ENCODE measurements around the gene SEMA3D. TPM values are rescaled to one million over a fixed set of nuclear protein-coding genes. Genes with fewer than 3 reads are reported as not detected.

SEMA3D gene
- total and polyA plus RNA-seq, 2 of the 4 experiments (the other 2 are of a cell fraction), result 2.9 to 13.6 TPM

DNA sequence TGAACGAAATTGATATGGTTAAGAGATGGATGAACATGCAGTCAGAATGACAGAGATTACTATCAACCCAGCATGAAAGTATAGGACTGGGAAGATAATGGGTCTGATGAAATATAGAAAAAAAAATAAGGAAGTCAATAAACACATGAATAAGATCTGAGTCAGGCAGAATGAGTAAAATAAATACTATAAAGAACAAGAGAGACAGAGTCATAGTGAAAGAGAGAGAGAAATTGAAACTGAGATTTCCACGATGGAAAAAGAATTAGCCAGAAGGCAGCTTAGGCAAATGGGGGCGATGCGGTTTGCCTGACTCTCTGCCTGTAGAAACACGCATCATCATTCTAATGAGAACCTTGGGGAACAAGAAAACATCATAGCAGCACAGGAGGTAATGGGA lies 26.6 kb downstream of the SEMA3D start:
- H3K36me3 ChIP-seq (ENCODE audit: control insufficient read depth, insufficient read depth, low read length), result no peaks in the 10 kb centered on the region
- peak overlapping the region; percentile 76 for H2AFZ ChIP-seq (replicated peaks; ENCODE audit: low read length, poor library complexity)
- H2BK15ac ChIP-seq (ENCODE audit: low read depth, low read length), result peak overlapping the region; percentile 47; the same call in 1 of the 3 replicates
- intact Hi-C loops (cut with micrococcal nuclease), result loop anchor here (5.0 kb wide), 1 partner anchor 83 kb away; no protein-coding TSS in a partner anchor
- CTCF ChIA-PET, result no interaction called here
- peak overlapping the region; percentile 43; the same call in 1 of the 2 replicates for H2AK5ac ChIP-seq (ENCODE audit: low read depth, low read length)
- H2AK9ac ChIP-seq (replicated peaks; ENCODE audit: low read depth, low read length, poor library complexity), result no peak overlapping the region
- WGBS, 2 experiments (ENCODE audit: extremely low coverage in 2 of 2, insufficient read length in 1 of 2), result no CpG with 5 or more reads among the region's 5 CpGs
- in situ Hi-C loops (cut with MboI; ENCODE audit: low sequenced_read_pairs), result no loop called here
- H3K79me1 ChIP-seq (ENCODE audit: low read depth in 1 of 2, low read length in 2 of 2), result no peaks in the 10 kb centered on the region
- H4K8ac ChIP-seq (ENCODE audit: low read depth in 2 of 2, low read length in 2 of 2), result peak overlapping the region in 1 of 2 experiments; percentile 78; a peak in 2 of 4 replicates
- H2BK5ac ChIP-seq (ENCODE audit: low read depth, low read length, poor library complexity, severe bottlenecking), result peak overlapping the region; percentile 25
- no peaks in the 10 kb centered on the region for H4K20me1 ChIP-seq (ENCODE audit: insufficient read depth, low read length)
- POLR2A ChIA-PET (ENCODE audit: unreplicated experiment), result no interaction called here
- H3K14ac ChIP-seq (replicated peaks; ENCODE audit: low read depth, low read length), result peak overlapping the region; percentile 81; the same call in 1 of the 2 replicates
- peak overlapping the region; percentile 6; the same call in 1 of the 2 replicates for H4K5ac ChIP-seq (ENCODE audit: low read depth, low read length)
- peak overlapping the region; percentile 64 for H4K91ac ChIP-seq (ENCODE audit: insufficient read depth, low read depth, low read length)
- peak overlapping the region; percentile 54 for H3K23ac ChIP-seq (ENCODE audit: low read depth, low read length)
- no peaks in the 10 kb centered on the region for H3K9me1 ChIP-seq (ENCODE audit: insufficient read depth, low read length)
- H3K9me3 ChIP-seq (ENCODE audit: control insufficient read depth, insufficient read depth, low read length), result no peaks in the 10 kb centered on the region
- dilution Hi-C loops (cut with HindIII; ENCODE audit: low sequenced_read_pairs, unreplicated experiment), result no loop called here
- peak overlapping the region; percentile 5; the same call in 1 of the 2 replicates for H3K18ac ChIP-seq (ENCODE audit: low read depth, low read length)
- H2BK120ac ChIP-seq (ENCODE audit: low read depth, low read length), result peak overlapping the region; percentile 91
- H3K4me2 ChIP-seq (ENCODE audit: low read depth, low read length), result peak overlapping the region; percentile 76
- H2BK20ac ChIP-seq (ENCODE audit: low read depth, low read length), result peak overlapping the region; percentile 84; the same call in 1 of the 2 replicates
- H3K56ac ChIP-seq (ENCODE audit: extremely low read depth, insufficient read depth, low read length), result 0 out of 2 replicates have a peak overlapping the region, but pooled peaks have one; percentile 35
- peak; percentile 68 for DNase-seq
- H3K9ac ChIP-seq (ENCODE audit: low read depth, low read length), result peak overlapping the region; percentile 5; the same call in 1 of the 2 replicates
- peak overlapping the region; percentile 18; the same call in 1 of the 2 replicates for H3K4me3 ChIP-seq (ENCODE audit: insufficient read depth, low read depth, low read length)
- no peaks in the 10 kb centered on the region for H3K27me3 ChIP-seq (ENCODE audit: control insufficient read depth, insufficient read depth, low read length)
- TF ChIP-seq FOS (IDR thresholded peaks at IDR 0.05; ENCODE audit: low read depth, low read length) (peak; percentile 52; the same call in 1 of the 2 replicates), CEBPB (IDR thresholded peaks at IDR 0.05; ENCODE audit: low read depth, low read length) (peak; percentile 52; the same call in 1 of the 2 replicates)
- TF ChIP-seq, protein P1, sequence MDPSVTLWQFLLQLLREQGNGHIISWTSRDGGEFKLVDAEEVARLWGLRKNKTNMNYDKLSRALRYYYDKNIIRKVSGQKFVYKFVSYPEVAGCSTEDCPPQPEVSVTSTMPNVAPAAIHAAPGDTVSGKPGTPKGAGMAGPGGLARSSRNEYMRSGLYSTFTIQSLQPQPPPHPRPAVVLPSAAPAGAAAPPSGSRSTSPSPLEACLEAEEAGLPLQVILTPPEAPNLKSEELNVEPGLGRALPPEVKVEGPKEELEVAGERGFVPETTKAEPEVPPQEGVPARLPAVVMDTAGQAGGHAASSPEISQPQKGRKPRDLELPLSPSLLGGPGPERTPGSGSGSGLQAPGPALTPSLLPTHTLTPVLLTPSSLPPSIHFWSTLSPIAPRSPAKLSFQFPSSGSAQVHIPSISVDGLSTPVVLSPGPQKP (IDR thresholded peaks at IDR 0.05; ENCODE audit: borderline replicate concordance, low read depth, low read length), result no peak
- H3K27ac ChIP-seq (ENCODE audit: insufficient read depth, low read length), result peak overlapping the region; percentile 8; the same call in 1 of the 2 replicates
- peak overlapping the region; percentile 86 for H3K4ac ChIP-seq (ENCODE audit: low read depth, low read length)
- ATAC-seq (ENCODE audit: low read depth), result peak; percentile 81
- no peaks in the 10 kb centered on the region; the same call in 1 of the 2 replicates for H3K4me1 ChIP-seq (ENCODE audit: control insufficient read depth, insufficient read depth, low read length)
- BruUV-seq (replicated peaks), result no TSS peak
